CD14-positive monocyte (primary cell): ENCODE data around the gene CYTL1. TPM values are rescaled to one million over a fixed set of nuclear protein-coding genes. Genes with fewer than 3 reads are reported as not detected.

Source experiments
- DNase-seq, 3 donors: peaks; one replicate each; pipeline ENCODE4 v3.0.0-alpha.2; 2011 to 2022
- H2AFZ ChIP-seq: 2 replicates; pipeline ENCODE4 v1.6.0; 2012; ENCODE audit warnings: mild to moderate bottlenecking, low read depth, low read length, inconsistent platforms; ENCODE audit not compliant: insufficient read depth, poor library complexity, severe bottlenecking
- H3K27ac ChIP-seq, 2 donors: 1 replicate in 1 of 2; 2 replicates in 1 of 2; pipeline ENCODE4 v1.5.1; 2012 to 2013; ENCODE audit warnings: low read length in 2 of 2, control low read depth in 1 of 2, inconsistent platforms in 1 of 2, low read depth in 1 of 2, mild to moderate bottlenecking in 1 of 2
- H3K27me3 ChIP-seq, 2 donors: one replicate each; pipeline versions ENCODE4 v1.6.0 to v1.6.1; 2011 to 2013; ENCODE audit warnings: low read length in 2 of 2; ENCODE audit not compliant: control insufficient read depth in 2 of 2, insufficient read depth in 2 of 2
- H3K36me3 ChIP-seq, 2 donors: replicated peaks in 1 of 2; 1 replicate in 1 of 2; 2 replicates in 1 of 2; pipeline versions ENCODE4 v1.5.1 to v1.6.1; 2012 to 2013; ENCODE audit warnings: low read length in 2 of 2, control low read depth in 1 of 2, inconsistent platforms in 1 of 2, mild to moderate bottlenecking in 1 of 2; ENCODE audit not compliant: insufficient read depth in 2 of 2, control insufficient read depth in 1 of 2
- H3K4me1 ChIP-seq, 2 donors: 1 replicate in 1 of 2; 2 replicates in 1 of 2; pipeline versions ENCODE4 v1.5.1 to v1.6.1; 2012 to 2013; ENCODE audit warnings: low read length in 2 of 2, control low read depth in 1 of 2, inconsistent platforms in 1 of 2, mild to moderate bottlenecking in 1 of 2, moderate library complexity in 1 of 2; ENCODE audit not compliant: insufficient read depth in 2 of 2, control insufficient read depth in 1 of 2
- H3K4me2 ChIP-seq: replicated peaks from 2 replicates; pipeline ENCODE3; 2012; ENCODE audit warnings: low read length, moderate library complexity, mild to moderate bottlenecking; ENCODE audit not compliant: poor library complexity, severe bottlenecking; ENCODE audit errors: extremely low read depth
- H3K4me3 ChIP-seq, 3 experiments: fragments of 200-600 bp in 1 of 3; sonication (generic) in 1 of 3; replicated peaks in 1 of 3; 1 replicate in 2 of 3; 2 replicates in 1 of 3; pipeline ENCODE4 v1.5.1; 2011 to 2013; ENCODE audit warnings: low read length in 3 of 3, mild to moderate bottlenecking in 3 of 3, control low read depth in 2 of 3, low read depth in 2 of 3, inconsistent platforms in 1 of 3, moderate library complexity in 1 of 3
- H3K79me2 ChIP-seq: 2 replicates; pipeline ENCODE4 v1.6.0; 2012; ENCODE audit warnings: mild to moderate bottlenecking, control low read depth, inconsistent platforms, low read length, moderate library complexity; ENCODE audit not compliant: insufficient read depth
- H3K9ac ChIP-seq: 2 replicates; pipeline ENCODE4 v1.6.0; 2017; ENCODE audit warnings: low read length, mild to moderate bottlenecking; ENCODE audit not compliant: insufficient read depth, poor library complexity, severe bottlenecking
- H3K9me3 ChIP-seq, 2 donors: replicated peaks in 1 of 2; 1 replicate in 1 of 2; 2 replicates in 1 of 2; pipeline versions ENCODE4 v1.5.1 to v1.6.1; 2012 to 2013; ENCODE audit warnings: low read length in 2 of 2, control low read depth in 1 of 2; ENCODE audit not compliant: control insufficient read depth in 1 of 2, insufficient read depth in 1 of 2
- H4K20me1 ChIP-seq: 2 replicates; pipeline ENCODE4 v1.6.0; 2012; ENCODE audit warnings: mild to moderate bottlenecking, low read length, control low read depth, moderate library complexity; ENCODE audit not compliant: insufficient read depth
- H3K27ac Mint-ChIP-seq, 7 donors: one replicate each; pipeline ENCODE4 v1.8.0; 2020; ENCODE audit warnings: mild to moderate bottlenecking in 7 of 7, mixed read lengths in 7 of 7, moderate library complexity in 6 of 7, inconsistent platforms in 2 of 7
- H3K27me3 Mint-ChIP-seq, 3 donors: one replicate each; pipeline ENCODE4 v1.8.0; 2021 to 2022; ENCODE audit warnings: low read depth in 3 of 3, mild to moderate bottlenecking in 3 of 3, mixed read lengths in 3 of 3, moderate library complexity in 3 of 3, inconsistent platforms in 1 of 3
- H3K36me3 Mint-ChIP-seq, 2 donors: one replicate each; pipeline ENCODE4 v1.8.0; 2020; ENCODE audit warnings: mixed read lengths in 2 of 2, inconsistent platforms in 1 of 2, mild to moderate bottlenecking in 1 of 2
- H3K4me1 Mint-ChIP-seq: one replicate; pipeline ENCODE4 v1.8.0; 2020; ENCODE audit warnings: mild to moderate bottlenecking, mixed read lengths
- H3K4me3 Mint-ChIP-seq, 2 donors: one replicate each; pipeline ENCODE4 v1.8.0; 2020; ENCODE audit warnings: mild to moderate bottlenecking in 2 of 2, mixed read lengths in 2 of 2, moderate library complexity in 1 of 2
- H3K9me3 Mint-ChIP-seq, 7 donors: one replicate each; pipeline ENCODE4 v1.8.0; 2020 to 2022; ENCODE audit warnings: mixed read lengths in 7 of 7, mild to moderate bottlenecking in 6 of 7, moderate library complexity in 6 of 7, inconsistent platforms in 2 of 7
- CTCF ChIP-seq: fragments of 200-600 bp; IDR thresholded peaks from one replicate; pipeline ENCODE4 v1.8.0; 2022; ENCODE audit warnings: antibody characterized with exemption, mild to moderate bottlenecking
- WGBS: methylation state at CpG from one replicate; pipeline ENCODE4 v1.1.5; 2013; ENCODE audit warnings: missing lambda C conversion rate; ENCODE audit not compliant: insufficient coverage; 5-methylcytosine and 5-hydroxymethylcytosine counted together
- intact Hi-C, 2 donors: fragments of 100-400 bp; cut with micrococcal nuclease; formaldehyde crosslinking; loops; one replicate each; pipeline versions ENCODE4 v1.15.0 to v1.15.1; 2023
- polyA plus RNA-seq, 3 donors: library from polyadenylated mRNA; depleted of rRNA in 1 of 3; unstranded in 2 of 3; stranded (reverse) in 1 of 3; fragments of 300-500 nt in 2 of 3; fragments of >200 nt in 1 of 3; fragmentation: Illumina TruSeq in 2 of 3; gene quantifications; 1 replicate in 2 of 3; 2 replicates in 1 of 3; pipeline ENCODE4 v1.2.3, GENCODE V29; 2012 to 2021

The CYTL1 gene
- polyA plus RNA-seq, 3 donors: 0.32 to 0.56 TPM; not detected in 1

- H3K4me1 Mint-ChIP-seq: peaks cover 2% of the 10 kb centered on the region
- 99% methylated on average over 5 of the region's 8 CpGs for WGBS
These were observed 14.8 kb downstream of the CYTL1 start for GRCh38 chr4:5004496-5004895.

GRCh38 chr4:5003918-5004317 is 15.3 kb downstream of the CYTL1 start:
- Mint-ChIP-seq H3K27me3 (peaks cover 7 to 12% (median 11%) of the 10 kb centered on the region in 3 donors), H3K4me1 (peaks cover 2% of the 10 kb centered on the region), H3K36me3 (no peaks in the 10 kb centered on the region), H3K4me3 (no peak overlapping the region), H3K9me3 (no peaks in the 10 kb centered on the region), H3K27ac (no peak overlapping the region)
- Histone ChIP-seq H3K36me3 (no peaks in the 10 kb centered on the region), H3K9ac (no peak overlapping the region), H3K4me2 (no peak overlapping the region), H4K20me1 (no peaks in the 10 kb centered on the region), H3K9me3 (no peaks in the 10 kb centered on the region), H2AFZ (no peak overlapping the region), H3K79me2 (no peaks in the 10 kb centered on the region), H3K4me1 (no peaks in the 10 kb centered on the region), H3K27ac (no peak overlapping the region), H3K27me3 (no peaks in the 10 kb centered on the region), H3K4me3 (no peak overlapping the region)
- no peak for DNase-seq
- 89% methylated on average over 2 of the region's 3 CpGs for WGBS
- intact Hi-C loops: no loop called here
- TF ChIP-seq CTCF: no peak

More at GRCh38 chr4:5004496-5004895, 14.8 kb downstream of the CYTL1 start:
- Histone ChIP-seq H3K79me2 (no peaks in the 10 kb centered on the region), H3K27me3 (no peaks in the 10 kb centered on the region), H3K36me3 (no peaks in the 10 kb centered on the region), H3K4me2 (no peak overlapping the region), H3K9ac (no peak overlapping the region), H3K9me3 (no peaks in the 10 kb centered on the region), H3K27ac (no peak overlapping the region), H3K4me3 (no peak overlapping the region), H3K4me1 (no peaks in the 10 kb centered on the region), H2AFZ (no peak overlapping the region), H4K20me1 (no peaks in the 10 kb centered on the region)
- no peak for TF ChIP-seq CTCF
- no peaks in the 10 kb centered on the region for H3K9me3 Mint-ChIP-seq
- H3K27me3 Mint-ChIP-seq: peaks cover 7 to 12% (median 11%) of the 10 kb centered on the region in 3 donors
- H3K4me3 Mint-ChIP-seq: no peak overlapping the region
- DNase-seq: no peak
- no peak overlapping the region for H3K27ac Mint-ChIP-seq
- no peaks in the 10 kb centered on the region for H3K36me3 Mint-ChIP-seq
- intact Hi-C loops: no loop called here
